Right atrium auricular region (tissue), 2 donors: ENCODE results near the gene JPH3. TPM values are rescaled to one million over a fixed set of nuclear protein-coding genes. Genes with fewer than 3 reads are reported as not detected.

ENCODE experiments used
- DNase-seq: peaks from one replicate; pipeline ENCODE4 v3.0.0-alpha.2; 2019; ENCODE audit warnings: low spot score
- H3K27ac ChIP-seq, 2 donors: fragments of 200-600 bp; sonication (generic); 1 replicate in 1 of 2; 2 replicates in 1 of 2; pipeline ENCODE4 v1.5.1; 2016 to 2019
- H3K27me3 ChIP-seq, 2 donors: fragments of 200-600 bp; sonication (generic); one replicate each; pipeline versions ENCODE4 v1.5.1 to v1.6.0; 2017 to 2019
- H3K36me3 ChIP-seq: fragments of 200-600 bp; sonication (generic); one replicate; pipeline ENCODE4 v1.5.1; 2016
- H3K4me1 ChIP-seq, 2 donors: fragments of 200-600 bp; sonication (generic); one replicate each; pipeline versions ENCODE4 v1.5.1 to v1.6.0; 2017 to 2019
- H3K4me3 ChIP-seq, 2 donors: fragments of 200-600 bp; sonication (generic); 1 replicate in 1 of 2; 2 replicates in 1 of 2; pipeline ENCODE4 v1.5.1; 2017 to 2019; ENCODE audit warnings: mild to moderate bottlenecking in 1 of 2, moderate library complexity in 1 of 2
- H3K9me3 ChIP-seq, 2 donors: fragments of 200-600 bp; sonication (generic); one replicate each; pipeline ENCODE4 v1.5.1; 2019
- CTCF ChIP-seq, 2 donors: fragments of 200-600 bp; sonication (generic); IDR thresholded peaks; one replicate each; pipeline ENCODE4 v1.5.1; 2019; ENCODE audit warnings: antibody characterized with exemption in 2 of 2
- total RNA-seq, 2 donors: library from RNA; depleted of rRNA; stranded (reverse); fragments of >200 nt; gene quantifications; one replicate each; pipeline ENCODE4 v1.1.0, GENCODE V29; 2016

Gene JPH3
- total RNA-seq, 2 donors from 2014 or later, result 0.08 to 0.11 TPM

DNA sequence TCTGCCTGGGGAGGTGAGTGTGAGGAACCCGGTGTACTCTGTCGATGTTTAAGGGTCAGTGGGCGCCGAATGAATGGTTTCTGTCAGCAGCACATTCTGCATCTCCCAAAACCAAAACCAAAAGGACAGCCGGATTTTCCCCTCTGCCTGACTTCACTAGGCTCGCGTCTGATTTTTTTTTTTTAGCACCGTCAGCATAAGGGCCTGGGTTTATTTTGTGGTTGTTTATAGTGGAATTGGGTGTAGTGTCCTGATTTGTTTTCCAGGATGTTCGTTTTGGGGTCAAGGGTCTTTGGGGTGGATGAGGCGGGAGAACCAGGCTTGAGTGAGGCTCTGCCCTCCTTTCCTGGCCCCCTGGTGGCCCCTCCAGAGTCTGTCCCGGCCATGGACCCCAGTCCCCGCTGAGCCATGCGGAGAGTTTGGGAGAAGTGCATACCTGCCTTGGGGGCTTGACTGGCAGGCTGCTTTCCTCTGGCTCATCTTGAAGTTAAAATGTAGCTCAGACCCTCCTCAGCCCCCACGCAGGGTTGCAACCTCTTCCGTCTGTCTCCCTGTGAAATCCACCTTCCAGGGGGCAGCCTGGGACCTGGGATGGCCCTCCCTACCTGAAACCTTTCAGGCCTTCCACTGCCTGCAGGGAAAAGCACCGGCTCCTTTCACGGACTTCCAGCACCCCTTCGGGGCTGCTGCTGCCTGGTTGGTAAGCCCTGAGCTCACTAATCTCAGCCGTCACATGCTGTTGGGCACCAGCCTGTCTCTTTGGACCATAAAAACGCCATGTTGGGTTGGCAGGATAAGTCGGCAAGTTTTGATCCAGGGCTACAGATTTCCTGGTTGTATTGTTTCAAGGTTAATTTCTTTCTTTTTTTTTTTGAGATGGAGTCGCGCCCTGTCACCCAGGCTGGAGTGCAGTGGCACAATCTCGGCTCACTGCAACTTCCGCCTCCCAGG, 60.2 kb downstream of the JPH3 start:
- TF ChIP-seq CTCF (IDR thresholded peaks at IDR 0.05), result no peak
- Histone ChIP-seq H3K4me1 (no peaks in the 10 kb centered on the region), H3K4me3 (no peak overlapping the region), H3K27me3 (no peaks in the 10 kb centered on the region), H3K9me3 (peaks cover 0 to 4% of the 10 kb centered on the region in 2 donors), H3K36me3 (no peaks in the 10 kb centered on the region), H3K27ac (no peak overlapping the region)
- no peak for DNase-seq

- Histone ChIP-seq H3K27me3 (no peaks in the 10 kb centered on the region), H3K4me3 (no peak overlapping the region), H3K27ac (no peak overlapping the region), H3K9me3 (no peaks in the 10 kb centered on the region), H3K36me3 (no peaks in the 10 kb centered on the region), H3K4me1 (no peaks in the 10 kb centered on the region)
- no peak for TF ChIP-seq CTCF (IDR thresholded peaks at IDR 0.05)
- no peak for DNase-seq
Observed at GRCh38 chr16:87664792-87665191, 62.5 kb downstream of the JPH3 start.

- H3K4me1 ChIP-seq, result no peaks in the 10 kb centered on the region
- H3K9me3 ChIP-seq, result no peaks in the 10 kb centered on the region
- no peak for DNase-seq
- no peaks in the 10 kb centered on the region for H3K36me3 ChIP-seq
- no peak overlapping the region for H3K4me3 ChIP-seq
- H3K27ac ChIP-seq, result no peak overlapping the region
- no peaks in the 10 kb centered on the region for H3K27me3 ChIP-seq
- TF ChIP-seq CTCF (IDR thresholded peaks at IDR 0.05), result no peak
Observed at GRCh38 chr16:87665193-87665592, 62.9 kb downstream of the JPH3 start.

DNA sequence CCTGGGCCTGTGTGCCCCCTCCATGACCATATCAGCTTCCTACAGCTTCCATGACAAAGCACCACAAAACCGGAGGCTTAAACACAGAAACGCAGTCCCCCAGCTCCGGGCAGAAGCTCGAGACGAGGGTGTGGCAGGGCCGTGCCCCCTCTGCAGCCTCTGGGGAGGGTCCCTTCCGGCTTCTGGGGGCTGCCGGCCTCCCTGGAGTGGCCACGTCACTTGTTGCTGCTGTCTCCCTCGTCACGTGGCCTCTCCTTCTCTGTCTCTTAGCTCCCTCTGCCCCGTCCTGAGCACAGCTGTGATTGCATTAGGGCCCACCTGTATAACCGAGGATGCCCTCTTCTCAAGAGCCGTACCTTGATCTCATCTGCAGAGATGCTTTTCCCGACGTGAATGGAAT, 64.6 kb downstream of the JPH3 start:
- Histone ChIP-seq H3K27me3 (no peaks in the 10 kb centered on the region), H3K4me1 (no peaks in the 10 kb centered on the region), H3K4me3 (no peak overlapping the region), H3K36me3 (no peaks in the 10 kb centered on the region), H3K9me3 (no peaks in the 10 kb centered on the region), H3K27ac (no peak overlapping the region)
- no peak for TF ChIP-seq CTCF (IDR thresholded peaks at IDR 0.05)
- DNase-seq, result no peak

GRCh38 chr16:87667443-87667842, 65.1 kb downstream of the JPH3 start:
- H3K9me3 ChIP-seq, result no peaks in the 10 kb centered on the region
- DNase-seq, result no peak
- no peaks in the 10 kb centered on the region for H3K36me3 ChIP-seq
- no peaks in the 10 kb centered on the region for H3K4me1 ChIP-seq
- TF ChIP-seq CTCF (IDR thresholded peaks at IDR 0.05), result no peak
- H3K4me3 ChIP-seq, result no peak overlapping the region
- H3K27ac ChIP-seq, result no peak overlapping the region
- H3K27me3 ChIP-seq, result no peaks in the 10 kb centered on the region
